ENCODE results near the gene BCCIP.

Gene BCCIP

DNA sequence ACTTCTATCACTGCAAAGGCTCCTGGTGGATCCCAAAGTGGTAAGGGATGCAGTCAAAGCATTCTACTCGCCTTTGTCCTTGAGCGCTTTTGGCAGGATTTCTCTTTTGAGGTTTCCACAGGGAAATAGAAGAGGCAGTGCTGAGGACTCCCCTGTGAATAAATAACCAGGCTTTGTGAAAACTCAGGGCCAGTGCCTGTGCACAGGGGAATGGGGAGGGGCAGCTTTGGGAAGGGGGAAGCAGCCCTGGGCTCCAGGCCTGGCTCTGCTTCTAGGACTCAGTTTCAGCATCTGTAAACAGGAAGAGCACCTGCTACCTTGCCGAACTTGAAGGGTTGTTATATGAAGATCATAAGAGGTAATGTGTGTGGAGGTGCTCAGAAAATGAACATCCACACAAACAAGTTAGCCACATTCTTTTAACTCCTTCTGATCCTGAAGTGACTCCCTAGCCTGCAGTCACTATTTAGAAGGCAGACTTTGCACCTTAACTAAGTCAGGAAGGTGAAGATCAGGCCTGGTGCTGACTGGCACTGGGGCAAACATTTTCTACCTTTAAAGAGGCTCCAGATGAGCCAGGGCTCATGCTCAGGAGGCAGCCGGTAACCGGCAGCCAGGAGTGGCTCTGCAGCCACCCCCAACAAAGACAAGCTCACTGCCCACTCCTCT, 25.2 kb upstream of the BCCIP start:
- DNase-seq (ENCODE audit: low read depth in 3 of 3, low spot score in 1 of 3), result no peak

DNA sequence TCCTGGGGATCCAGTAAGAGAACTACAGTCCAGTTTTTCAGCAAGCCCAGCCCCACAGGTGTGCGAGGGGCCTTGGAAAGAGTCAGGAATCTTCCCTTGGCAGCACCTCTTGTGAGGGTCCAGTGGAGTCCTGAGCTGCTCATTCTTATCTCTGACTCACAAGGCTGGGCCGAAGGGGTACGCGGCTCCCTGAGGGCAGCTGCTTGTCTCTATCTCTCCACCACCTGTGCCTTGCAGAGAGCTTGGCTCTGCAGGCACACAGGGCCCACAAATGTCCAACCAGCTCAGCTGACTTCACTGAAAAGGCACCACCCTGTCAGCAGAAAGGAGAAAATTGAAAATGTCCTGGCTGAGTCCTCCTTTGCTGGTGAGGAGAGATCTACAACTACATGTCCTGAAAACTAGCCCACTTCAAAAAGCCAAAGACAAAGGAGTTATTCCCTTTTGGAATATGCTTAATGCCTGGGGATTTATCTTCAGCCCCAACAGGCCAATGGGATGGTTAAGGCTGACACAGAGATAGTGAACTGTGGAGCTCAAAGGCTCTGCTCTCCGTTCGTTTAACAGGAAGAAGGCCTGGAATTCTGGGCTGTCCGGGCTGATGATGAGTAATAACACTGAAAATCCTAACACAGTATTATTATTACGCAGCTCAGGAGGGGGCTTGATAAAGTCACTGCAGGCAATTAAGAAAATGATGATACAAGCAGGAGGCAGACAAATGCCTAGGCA, 23.7 kb upstream of the BCCIP start:
- no peak for DNase-seq (ENCODE audit: low read depth in 3 of 3, low spot score in 1 of 3)

DNA sequence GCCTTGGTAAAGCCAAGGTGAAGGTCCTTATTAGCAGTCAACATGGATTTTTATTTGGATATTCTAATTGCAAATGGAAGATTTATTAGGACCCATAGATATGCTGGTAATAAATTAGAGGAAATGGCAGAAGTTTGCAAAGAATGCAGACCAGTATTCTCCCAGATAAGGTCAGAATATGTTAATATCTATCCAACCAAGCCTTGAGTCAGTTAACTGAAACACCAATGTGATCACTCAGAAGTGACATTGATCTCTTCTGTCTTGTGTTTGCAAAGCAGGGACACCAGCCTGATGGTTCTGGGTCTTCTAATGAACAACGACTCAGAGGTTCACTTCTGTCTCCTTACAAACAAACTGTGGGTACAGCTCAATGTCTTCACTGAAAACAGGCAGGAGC, 21.8 kb upstream of the BCCIP start:
- no peak for DNase-seq (ENCODE audit: low read depth in 3 of 3, low spot score in 1 of 3)

DNA sequence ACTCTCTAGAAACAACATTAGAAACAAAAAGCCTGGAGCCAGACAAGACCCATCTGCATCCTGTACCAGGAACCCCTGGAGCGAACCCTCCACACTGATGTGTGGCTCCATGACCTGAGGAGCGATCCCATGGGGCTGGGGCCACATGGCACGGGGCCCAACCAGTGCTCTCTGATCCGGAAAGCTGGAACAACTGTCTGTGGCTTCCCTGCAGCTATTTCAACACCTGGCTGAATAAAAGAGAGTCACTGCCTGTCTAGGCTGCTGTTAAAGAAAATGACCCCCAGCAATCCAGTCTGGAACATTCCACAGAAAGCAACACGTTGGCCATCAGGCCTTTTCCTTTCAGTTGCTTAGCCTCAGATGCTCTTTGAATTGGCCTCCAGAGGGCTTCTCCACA, 21.2 kb upstream of the BCCIP start:
- DNase-seq (ENCODE audit: low read depth in 3 of 3, low spot score in 1 of 3), result no peak

DNA sequence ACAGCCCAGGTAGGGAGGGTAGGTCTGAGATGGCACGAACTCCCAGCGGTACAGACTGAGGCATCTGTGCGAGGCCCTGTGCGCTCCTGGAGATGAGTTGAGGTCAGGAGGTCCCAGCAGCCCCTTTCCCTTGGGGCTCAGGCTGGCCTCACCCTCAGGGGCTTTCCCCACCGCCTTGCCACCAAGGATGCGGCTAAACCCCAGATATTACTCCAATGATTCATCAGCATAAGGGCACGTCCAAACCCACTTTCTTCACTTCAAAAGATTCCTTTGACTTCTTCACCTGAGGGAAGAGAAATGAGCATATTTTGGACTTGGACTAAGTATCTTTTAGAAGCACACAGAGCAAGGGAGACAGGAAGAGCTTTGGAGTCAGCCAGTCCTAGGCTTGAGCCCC, 20.6 kb upstream of the BCCIP start:
- no peak for DNase-seq (ENCODE audit: low read depth in 3 of 3, low spot score in 1 of 3)

DNA sequence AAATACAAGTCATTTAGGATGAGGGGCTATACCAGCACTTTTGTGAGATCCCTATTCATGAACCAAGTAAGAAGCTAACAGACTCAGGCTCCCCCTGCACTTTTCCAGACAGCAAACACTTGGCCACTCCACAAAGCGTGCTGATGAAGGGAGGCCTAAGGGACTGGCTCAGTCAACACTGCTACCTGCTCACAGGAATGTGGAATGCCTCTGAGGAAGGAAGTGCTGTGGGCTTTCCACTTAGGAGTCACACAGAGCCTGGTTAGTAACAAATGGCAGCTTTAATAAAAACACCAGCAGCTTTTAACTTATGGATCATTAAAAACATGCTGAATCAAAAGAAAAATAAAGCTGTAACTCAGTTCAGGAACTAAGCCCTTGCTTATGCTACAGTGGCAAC, 15.3 kb upstream of the BCCIP start:
- no peak for DNase-seq (ENCODE audit: low read depth in 3 of 3, low spot score in 1 of 3)

DNA sequence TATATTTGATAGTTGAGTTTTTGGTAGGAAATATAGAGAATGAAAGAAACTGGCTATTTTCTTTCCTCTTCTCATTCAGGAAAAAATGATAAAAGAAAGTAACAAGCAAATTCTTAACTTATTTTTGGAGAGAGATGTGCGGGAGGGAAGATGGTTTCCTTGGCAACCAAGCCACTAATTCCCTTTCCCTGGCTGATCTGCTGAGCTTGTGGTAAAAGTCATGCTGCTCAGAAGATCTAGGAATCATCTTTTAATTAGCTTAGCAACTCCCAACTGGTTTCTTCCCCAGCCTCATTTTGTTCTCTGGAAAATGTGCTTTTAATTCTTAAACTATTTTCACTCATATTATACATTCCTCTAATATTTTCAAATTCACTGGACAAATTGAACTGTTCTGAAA, 12.1 kb upstream of the BCCIP start:
- no peak for DNase-seq (ENCODE audit: low read depth in 3 of 3, low spot score in 1 of 3)

DNA sequence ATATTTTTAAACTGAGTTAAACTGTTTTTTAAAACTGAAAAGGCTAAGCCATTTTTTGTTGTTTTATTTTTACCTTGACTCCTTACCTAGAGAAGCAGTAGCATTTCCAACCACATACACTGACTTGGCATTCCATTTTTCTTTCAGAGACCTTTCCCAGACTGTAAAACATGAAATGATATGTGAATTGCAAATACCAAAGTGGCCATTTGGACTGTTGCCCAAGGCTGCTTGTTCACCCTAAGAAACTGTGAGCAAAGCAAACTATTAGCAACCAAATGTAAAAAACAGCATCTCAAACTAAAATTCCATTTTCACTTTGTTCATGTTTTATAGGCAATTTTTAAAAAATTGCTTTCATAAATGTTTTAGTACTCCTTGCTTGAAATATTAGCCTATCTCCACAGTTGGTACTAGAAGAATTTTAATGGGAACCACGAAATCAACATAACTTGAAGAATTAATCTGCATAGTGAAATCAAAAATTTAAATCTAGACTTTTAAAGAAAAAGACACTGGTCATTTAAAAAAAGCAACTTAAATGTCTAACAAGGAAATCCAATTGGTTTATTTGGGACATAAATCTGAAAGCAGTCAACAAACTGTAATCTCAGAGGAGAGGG, 11.1 kb upstream of the BCCIP start:
- no peak for DNase-seq (ENCODE audit: low read depth in 3 of 3, low spot score in 1 of 3)

DNA sequence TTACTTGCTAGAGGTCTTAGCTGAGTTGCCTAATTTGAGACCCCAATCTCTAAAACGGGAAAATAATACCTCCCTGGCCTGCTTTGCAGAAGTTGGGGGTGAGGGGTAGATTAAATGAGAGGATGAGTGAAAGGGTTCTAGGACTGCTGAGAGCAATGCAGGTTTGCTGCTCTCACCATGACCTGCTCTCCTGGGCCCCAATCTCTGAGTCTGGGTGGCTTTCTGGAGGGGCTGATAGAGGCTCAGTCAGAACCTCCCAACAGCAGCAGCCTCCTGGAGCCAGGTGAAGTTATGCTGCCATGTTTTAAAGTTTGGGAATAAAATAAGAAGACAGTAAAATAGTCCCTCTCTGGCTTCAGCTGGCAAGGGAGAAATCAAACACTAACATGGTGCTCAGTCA, 7.6 kb upstream of the BCCIP start:
- no peak for DNase-seq (ENCODE audit: low read depth in 3 of 3, low spot score in 1 of 3)

DNA sequence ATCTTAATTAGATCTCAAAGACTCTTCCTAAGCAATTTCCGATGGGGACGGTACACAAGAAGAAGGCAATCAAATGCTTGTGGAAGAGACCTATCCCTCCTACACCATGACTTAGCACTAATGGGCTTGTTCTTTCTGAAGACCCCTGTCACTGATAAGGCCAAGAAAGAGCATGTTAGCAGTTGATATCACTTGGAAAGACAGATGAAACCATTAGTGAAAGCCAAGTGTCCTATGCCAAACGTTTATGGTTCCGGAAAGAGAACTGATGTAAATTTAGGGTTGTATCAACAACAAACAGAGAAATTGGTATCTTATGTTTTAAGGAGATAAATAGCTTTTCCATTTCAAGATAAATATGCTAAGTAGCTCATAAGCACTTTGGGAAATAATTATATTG, 6.8 kb upstream of the BCCIP start:
- DNase-seq (ENCODE audit: low read depth in 3 of 3, low spot score in 1 of 3), result no peak

DNA sequence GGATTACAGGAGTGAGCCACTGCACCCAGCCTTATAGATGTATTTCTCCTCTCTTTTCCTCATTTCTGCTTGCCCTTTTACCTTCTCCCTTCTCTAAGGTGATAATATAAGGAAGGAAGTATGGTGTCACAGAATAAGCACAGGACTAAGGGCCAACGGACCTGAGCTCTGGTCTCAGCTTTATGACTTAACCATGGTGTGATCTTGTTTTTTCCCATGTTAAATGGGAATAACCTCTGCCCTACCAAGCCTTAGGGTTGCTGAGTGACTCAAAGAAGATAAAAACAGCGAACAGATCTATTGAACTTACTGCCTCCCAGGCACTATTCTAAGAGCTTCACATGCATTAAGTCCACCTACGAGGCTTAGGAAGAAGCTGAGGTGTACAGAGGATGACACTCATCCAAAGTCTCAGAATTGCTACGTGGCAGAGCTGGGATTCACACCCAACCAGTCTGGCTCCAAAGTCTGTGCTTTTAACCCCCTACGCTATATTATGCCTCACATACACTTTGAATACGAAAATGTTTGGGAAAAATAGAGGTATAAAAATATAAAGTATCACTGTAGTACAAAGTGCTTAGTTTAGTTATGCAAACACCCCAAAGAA, 5.9 kb upstream of the BCCIP start:
- no peak for DNase-seq (ENCODE audit: low read depth in 3 of 3, low spot score in 1 of 3)

DNA sequence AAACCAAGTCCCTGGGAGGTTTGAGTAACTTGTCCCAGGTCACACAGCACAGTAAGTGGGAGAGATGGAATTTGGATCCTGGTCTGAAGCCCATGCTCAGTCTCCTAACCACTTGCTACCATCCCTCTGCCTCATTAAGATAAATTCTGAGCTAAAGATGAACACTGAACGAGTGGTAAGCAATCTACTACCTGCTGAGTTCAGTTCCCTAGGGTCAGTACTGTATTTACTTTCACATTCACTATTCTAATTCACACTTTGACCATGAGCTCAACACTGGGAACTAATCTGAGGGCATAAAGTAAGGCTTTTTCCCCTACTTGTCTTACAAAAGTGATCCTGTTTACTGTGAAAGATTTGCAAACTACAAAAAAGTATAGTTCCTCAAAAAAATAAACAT, 2.6 kb upstream of the BCCIP start:
- no peak for DNase-seq (ENCODE audit: low read depth in 3 of 3, low spot score in 1 of 3)

DNA sequence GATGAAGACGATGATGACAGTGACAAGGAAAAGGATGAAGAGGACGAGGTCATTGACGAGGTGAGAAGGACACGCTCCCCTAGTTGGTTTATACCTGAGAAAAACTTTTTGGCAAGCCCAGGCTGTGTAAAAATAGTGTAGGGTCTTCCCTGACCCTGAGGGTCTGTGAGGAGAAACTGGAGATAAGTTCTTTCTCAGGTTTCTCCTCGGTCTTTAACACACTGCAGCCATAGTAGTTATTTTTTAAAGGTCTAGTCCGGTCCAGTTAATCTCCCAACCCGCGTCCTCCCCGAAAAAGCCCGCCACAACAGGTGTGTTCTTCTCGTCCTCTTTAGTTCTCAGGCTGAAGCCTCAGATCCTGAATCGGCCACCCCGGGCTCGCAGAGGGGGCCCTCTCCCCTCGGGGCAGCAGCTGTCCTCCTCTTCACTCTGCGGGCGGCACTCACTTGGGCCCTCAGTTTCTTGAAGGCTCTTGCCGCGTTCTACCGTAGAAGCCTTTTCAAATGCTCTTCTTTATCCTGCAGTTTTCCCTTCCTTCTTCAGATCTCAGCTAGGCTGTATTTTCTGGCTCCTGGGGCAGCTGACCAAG, 411 bp downstream of the BCCIP start:
- DNase-seq (ENCODE audit: low read depth in 3 of 3, low spot score in 1 of 3), result no peak

DNA sequence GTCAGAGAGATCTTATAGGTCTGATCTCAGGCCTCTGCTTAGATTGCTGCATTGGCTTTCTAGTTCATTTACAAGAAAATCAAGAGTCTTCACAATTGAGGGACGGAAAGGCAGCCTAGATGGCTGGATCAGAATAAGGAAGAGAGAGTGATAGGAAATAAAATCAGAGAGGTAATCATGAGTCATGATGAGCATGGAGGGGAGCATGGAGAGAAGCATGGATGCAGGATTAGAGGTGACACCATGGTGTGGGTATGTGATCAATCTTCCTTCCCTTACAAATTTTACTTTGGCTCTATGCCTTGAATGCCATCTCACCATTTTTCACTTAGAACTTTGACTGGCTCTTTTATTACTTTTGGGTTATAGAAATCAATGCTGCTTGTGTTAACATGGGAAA, 1.4 kb downstream of the BCCIP start:
- no peak for DNase-seq (ENCODE audit: low read depth in 3 of 3, low spot score in 1 of 3)

DNA sequence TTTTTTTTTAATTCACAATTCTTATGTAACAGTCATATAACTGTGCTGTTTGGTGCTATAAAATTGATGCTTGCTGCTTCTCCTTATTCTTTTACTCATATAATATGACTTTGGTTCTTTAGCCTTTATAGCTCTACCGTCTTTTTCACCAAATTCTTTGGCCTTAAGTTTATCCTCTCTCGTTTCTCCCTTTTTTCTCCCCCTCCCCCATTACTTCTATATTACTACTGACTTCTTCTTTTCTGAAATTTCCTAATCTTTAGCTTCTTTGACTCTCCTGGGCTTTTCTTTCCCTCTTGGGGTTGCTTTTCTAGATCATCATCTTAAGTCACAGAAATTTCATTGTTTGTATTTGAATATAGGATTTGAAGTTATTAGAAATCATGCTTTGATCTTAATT, 3.8 kb downstream of the BCCIP start:
- DNase-seq (ENCODE audit: low read depth in 3 of 3, low spot score in 1 of 3), result no peak

DNA sequence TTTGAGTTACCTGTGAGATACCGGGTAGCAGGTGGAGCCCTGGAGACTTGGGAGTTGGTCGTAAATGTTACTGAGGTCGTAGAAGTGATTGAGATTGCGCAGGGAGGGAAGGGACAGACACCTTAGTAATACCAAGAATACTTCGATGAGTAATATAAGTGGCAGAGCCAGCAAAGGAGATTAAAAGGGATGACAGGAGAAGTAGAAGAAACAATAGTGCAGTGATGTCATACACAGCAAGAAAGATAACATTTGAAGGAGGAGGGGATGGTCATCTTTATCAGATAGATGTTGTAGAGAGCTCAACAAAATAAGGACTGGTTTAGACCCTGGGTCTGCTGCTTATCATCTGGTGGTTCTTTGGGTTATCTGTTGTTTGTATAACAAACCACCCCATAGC, 5.0 kb downstream of the BCCIP start:
- DNase-seq (ENCODE audit: low read depth in 3 of 3, low spot score in 1 of 3), result no peak

DNA sequence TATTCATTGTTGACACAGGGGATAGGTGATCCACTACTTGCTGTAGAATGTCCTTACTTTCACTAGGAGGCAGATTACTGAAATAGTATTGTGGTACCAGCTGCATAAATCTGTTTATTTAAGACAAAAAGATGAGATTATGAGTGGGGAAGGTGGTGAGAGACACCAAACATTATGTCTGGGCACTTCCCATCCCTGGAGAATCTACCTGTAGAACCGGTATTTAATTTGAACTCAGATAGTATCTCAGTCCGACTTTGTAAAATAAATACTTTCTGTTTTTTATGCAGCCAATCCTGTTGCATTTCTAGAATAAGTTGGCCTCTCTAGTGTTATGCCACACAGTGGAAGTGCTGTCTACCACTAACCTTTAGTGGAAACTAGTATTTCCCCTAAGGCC, 13.4 kb downstream of the BCCIP start:
- no peak for DNase-seq (ENCODE audit: low read depth in 3 of 3, low spot score in 1 of 3)

DNA sequence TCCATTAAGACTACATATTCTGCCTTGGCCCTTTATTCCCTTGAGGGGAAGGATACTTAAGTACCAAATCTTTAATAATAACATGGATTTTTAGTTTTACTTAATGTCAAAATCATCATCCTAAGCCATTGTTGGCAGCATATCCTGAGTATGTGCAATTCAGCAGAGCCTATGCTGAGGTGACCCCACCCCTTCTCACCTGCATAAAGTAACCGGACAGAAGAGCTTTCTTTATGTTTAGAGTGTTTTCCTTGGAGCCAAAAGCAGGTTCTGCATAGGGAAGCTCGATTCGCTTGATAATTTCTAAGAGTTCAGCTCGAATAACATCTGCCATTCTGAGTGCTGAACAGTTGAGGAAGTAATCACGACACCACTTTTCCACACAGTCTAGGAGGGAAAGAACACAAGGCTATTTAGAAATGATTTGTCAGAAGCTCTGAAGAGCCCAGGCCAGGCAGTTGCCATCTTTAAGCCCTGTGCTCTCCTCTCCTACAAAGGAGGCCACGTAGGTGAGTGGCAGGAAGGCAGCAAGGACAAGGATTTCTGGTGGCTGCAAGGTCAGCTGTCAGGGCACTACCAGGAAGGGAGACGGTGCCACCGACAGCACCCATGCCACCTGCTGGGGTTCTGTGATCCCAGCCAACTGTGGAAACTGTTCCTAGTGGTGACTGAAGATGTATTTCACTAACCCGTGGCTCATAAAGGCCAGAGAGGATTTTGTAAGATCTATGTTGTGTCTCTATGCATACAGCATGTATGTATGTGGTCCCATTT, 15.6 kb downstream of the BCCIP start:
- no peak for DNase-seq (ENCODE audit: low read depth in 3 of 3, low spot score in 1 of 3)

DNA sequence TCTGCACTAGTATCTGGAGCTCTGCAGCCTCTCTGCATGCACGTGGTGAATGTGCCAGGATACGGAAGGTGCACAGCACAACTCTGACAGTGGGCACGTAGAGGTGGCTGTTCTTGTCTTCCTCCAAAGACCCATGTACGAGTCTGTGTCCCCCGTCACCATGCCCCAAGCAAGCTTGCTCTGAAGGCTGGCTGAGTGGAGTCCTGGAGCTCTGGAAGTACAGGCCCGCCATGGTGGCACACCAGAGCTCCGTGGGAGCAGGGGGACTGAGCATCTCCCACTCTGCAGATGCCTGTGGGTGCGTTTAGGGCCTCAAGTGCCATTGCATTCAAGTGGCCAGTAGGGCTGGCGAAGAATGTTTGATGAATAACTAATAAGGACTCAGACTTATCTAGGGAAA, 17.1 kb downstream of the BCCIP start:
- no peak for DNase-seq (ENCODE audit: low read depth in 3 of 3, low spot score in 1 of 3)

DNA sequence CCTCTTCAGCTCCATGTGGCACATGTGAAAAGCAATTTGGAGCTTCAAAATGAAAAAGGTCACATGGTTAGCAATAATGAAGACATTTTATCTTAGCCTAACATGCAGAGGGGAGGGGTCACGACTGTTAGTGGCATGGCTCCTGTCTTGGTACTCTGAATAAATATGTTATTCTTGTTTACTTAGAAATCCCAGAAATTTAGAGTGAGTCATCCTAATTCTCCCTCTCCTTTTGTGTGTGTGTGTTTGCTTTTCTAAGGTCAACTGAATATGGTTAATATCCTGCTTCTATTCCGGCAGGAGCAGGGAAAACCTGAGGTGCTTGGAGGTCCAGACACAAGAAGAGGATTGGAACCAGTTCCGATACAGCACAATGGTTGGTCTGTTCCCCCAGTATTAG, 17.6 kb downstream of the BCCIP start:
- no peak for DNase-seq (ENCODE audit: low read depth in 3 of 3, low spot score in 1 of 3)

Data from stimulated activated CD4-positive, alpha-beta T cell treated with anti-CD3 and anti-CD28 coated beads, TNF-alpha, amount 100 ng/mL, for 1 hour (primary cell).